GM13976 (cell line): Measurements from ENCODE around the gene SNX9.
"Not testable (repeated sequence)": the region's sequence is repeated elsewhere in the genome, so short reads cannot be mapped to it uniquely, and the experiment has no call there.

Experiments
- DNase-seq: peaks from one replicate; pipeline ENCODE4 v3.0.0; 2012; ENCODE audit warnings: low spot score
- CTCF ChIP-seq: IDR thresholded peaks from 2 replicates; pipeline ENCODE4 v1.5.1; 2012; ENCODE audit warnings: borderline replicate concordance, mild to moderate bottlenecking; ENCODE audit not compliant: insufficient read depth; ENCODE audit errors: extremely low read depth, missing control alignments, control extremely low read depth
- in situ Hi-C: fragments of 300-500 bp; cut with MboI; formaldehyde crosslinking; loops from one replicate; pipeline ENCODE4 v1.12.0; 2022; ENCODE audit warnings: low sequenced_read_pairs, mixed read lengths, inconsistent platforms; ENCODE audit not compliant: unreplicated experiment

Gene SNX9

GRCh38 chr6:157967020-157967419, 144.0 kb downstream of the SNX9 start:
- in situ Hi-C loops, result no loop called here
- no peak for DNase-seq
- TF ChIP-seq CTCF, result no peak

- no peak for TF ChIP-seq CTCF
- in situ Hi-C loops, result no loop called here
- no peak for DNase-seq
These were observed 144.4 kb downstream of the SNX9 start for GRCh38 chr6:157967486-157967885.

- DNase-seq, in situ Hi-C loops: not testable (repeated sequence)
These were observed 149.1 kb downstream of the SNX9 start for GRCh38 chr6:157972177-157972576.

- DNase-seq, result no peak
- in situ Hi-C loops, result no loop called here
- TF ChIP-seq CTCF, result no peak
These were observed 151.4 kb downstream of the SNX9 start for GRCh38 chr6:157974341-157974894.

- no peak for TF ChIP-seq CTCF
These were observed 151.9 kb downstream of the SNX9 start for GRCh38 chr6:157974967-157975366.

GRCh38 chr6:157975456-157975855, 152.4 kb downstream of the SNX9 start:
- in situ Hi-C loops, result no loop called here
- DNase-seq, result no peak
- TF ChIP-seq CTCF, result no peak

More at GRCh38 chr6:157974967-157975366, 151.9 kb downstream of the SNX9 start:
- no peak for DNase-seq
- in situ Hi-C loops, result no loop called here

- TF ChIP-seq CTCF, result no peak
- in situ Hi-C loops, result no loop called here
- DNase-seq, result no peak
These were observed 153.5 kb downstream of the SNX9 start for GRCh38 chr6:157976345-157977175.
